HepG2 (cell line): ENCODE data around the gene LSM5. TPM values are rescaled to one million over a fixed set of nuclear protein-coding genes. Genes with fewer than 3 reads are reported as not detected.
A peak's percentile ranks its signal among the peaks of the same experiment; 100 is the strongest.

Source experiments
- CENPT ChIP-seq: sonication (generic); formaldehyde crosslinking; IDR thresholded peaks from 2 replicates; pipeline ENCODE4 v1.8.0; 2022; ENCODE audit warnings: low read depth, mild to moderate bottlenecking, moderate library complexity, missing genetic modification reagents
- GATAD1 ChIP-seq: IDR thresholded peaks from 2 replicates; pipeline ENCODE4 v1.6.1; 2016; ENCODE audit warnings: missing genetic modification reagents, missing compliant biosample characterization
- HOXA5 ChIP-seq: sonication (generic); formaldehyde crosslinking; IDR thresholded peaks from 2 replicates; pipeline ENCODE4 v1.4.0; 2020; ENCODE audit warnings: missing genetic modification reagents
- IKZF4 ChIP-seq: sonication (generic); formaldehyde crosslinking; IDR thresholded peaks from 2 replicates; pipeline ENCODE4 v1.5.1; 2020; ENCODE audit warnings: borderline replicate concordance, mild to moderate bottlenecking, low read depth, missing genetic modification reagents; ENCODE audit errors: not compliant biosample characterization
- MATR3 ChIP-seq: sonication (generic); formaldehyde crosslinking; IDR thresholded peaks from 2 replicates; pipeline ENCODE4 v1.4.0; 2020; ENCODE audit warnings: missing genetic modification reagents
- NFKBIZ ChIP-seq: IDR thresholded peaks from 2 replicates; pipeline ENCODE4 v1.6.1; 2018; ENCODE audit warnings: missing genetic modification reagents, missing compliant biosample characterization
- SMARCE1 ChIP-seq: fragments of 450-650 bp; IDR thresholded peaks from 2 replicates; pipeline ENCODE4 v1.6.1; 2017; ENCODE audit warnings: borderline replicate concordance
- ZNF160 ChIP-seq: sonication (generic); formaldehyde crosslinking; IDR thresholded peaks from 2 replicates; pipeline ENCODE4 v1.8.0; 2022; ENCODE audit warnings: mild to moderate bottlenecking, inconsistent platforms, missing genetic modification reagents
- ZNF224 ChIP-seq: sonication (generic); formaldehyde crosslinking; IDR thresholded peaks from 2 replicates; pipeline ENCODE4 v1.5.0; 2020; ENCODE audit warnings: mild to moderate bottlenecking, missing genetic modification reagents
- ZNF558 ChIP-seq: sonication (generic); formaldehyde crosslinking; IDR thresholded peaks from 2 replicates; pipeline ENCODE4 v1.9.0; 2022; ENCODE audit warnings: mild to moderate bottlenecking, missing genetic modification reagents, borderline replicate concordance
- ZNF563 ChIP-seq: sonication (generic); formaldehyde crosslinking; IDR thresholded peaks from 2 replicates; pipeline ENCODE4 v1.8.0; 2022; ENCODE audit warnings: mild to moderate bottlenecking, moderate library complexity, missing genetic modification reagents
- ZNF589 ChIP-seq: sonication (generic); formaldehyde crosslinking; conservative IDR thresholded peaks from 2 replicates; pipeline ENCODE4 v1.8.0; 2022; ENCODE audit warnings: mild to moderate bottlenecking, moderate library complexity, missing genetic modification reagents
- ZNF598 ChIP-seq: sonication (generic); formaldehyde crosslinking; IDR thresholded peaks from 2 replicates; pipeline ENCODE4 v1.5.1; 2020; ENCODE audit warnings: mild to moderate bottlenecking, missing genetic modification reagents, borderline replicate concordance
- ZNF713 ChIP-seq: sonication (generic); formaldehyde crosslinking; IDR thresholded peaks from 2 replicates; pipeline ENCODE4 v1.4.0; 2020; ENCODE audit warnings: mild to moderate bottlenecking, missing genetic modification reagents
- ZSCAN9 ChIP-seq: IDR thresholded peaks from 2 replicates; pipeline ENCODE4 v1.6.1; 2016; ENCODE audit warnings: borderline replicate concordance
- polyA plus RNA-seq, 8 experiments: library from polyadenylated mRNA; depleted of rRNA in 3 of 8; stranded (reverse) in 7 of 8; unstranded in 1 of 8; fragments of >200 nt; fragmentation: Illumina TruSeq in 4 of 8; extraction: Trizol in 4 of 8; gene quantifications; 2 replicates each; pipeline versions ENCODE4 v1.2.1 to v1.2.3, GENCODE V29; 2011 to 2016; ENCODE audit warnings: low read depth in 4 of 8, missing spikeins in 1 of 8, mixed read lengths in 1 of 8; ENCODE audit not compliant: insufficient read depth in 1 of 8
- total RNA-seq, 5 experiments: library from RNA; depleted of rRNA; stranded (reverse); fragments of >200 nt; fragmentation: Illumina TruSeq; extraction: Trizol; gene quantifications; 2 replicates each; pipeline ENCODE4 v1.2.3, GENCODE V29; 2016; ENCODE audit warnings: low read depth in 1 of 5
- TF ChIP-seq, protein P1 (sequence below): sonication (generic); formaldehyde crosslinking; IDR thresholded peaks from 2 replicates; pipeline ENCODE4 v1.4.0; 2020; ENCODE audit warnings: missing genetic modification reagents, borderline replicate concordance
- TF ChIP-seq, protein P2 (sequence below): sonication (generic); formaldehyde crosslinking; IDR thresholded peaks from 2 replicates; pipeline ENCODE4 v1.9.0; 2021; ENCODE audit warnings: missing genetic modification reagents, mild to moderate bottlenecking, borderline replicate concordance
- TF ChIP-seq, protein P3 (sequence below): sonication (generic); formaldehyde crosslinking; IDR thresholded peaks from 2 replicates; pipeline ENCODE4 v1.5.0; 2020; ENCODE audit warnings: mild to moderate bottlenecking, missing genetic modification reagents

The LSM5 gene
- total and polyA plus RNA-seq, 2 of the 13 experiments (the other 11 are each of a cell fraction or from before 2014, with no cell fraction given) = 30.3 to 183 TPM

DNA sequence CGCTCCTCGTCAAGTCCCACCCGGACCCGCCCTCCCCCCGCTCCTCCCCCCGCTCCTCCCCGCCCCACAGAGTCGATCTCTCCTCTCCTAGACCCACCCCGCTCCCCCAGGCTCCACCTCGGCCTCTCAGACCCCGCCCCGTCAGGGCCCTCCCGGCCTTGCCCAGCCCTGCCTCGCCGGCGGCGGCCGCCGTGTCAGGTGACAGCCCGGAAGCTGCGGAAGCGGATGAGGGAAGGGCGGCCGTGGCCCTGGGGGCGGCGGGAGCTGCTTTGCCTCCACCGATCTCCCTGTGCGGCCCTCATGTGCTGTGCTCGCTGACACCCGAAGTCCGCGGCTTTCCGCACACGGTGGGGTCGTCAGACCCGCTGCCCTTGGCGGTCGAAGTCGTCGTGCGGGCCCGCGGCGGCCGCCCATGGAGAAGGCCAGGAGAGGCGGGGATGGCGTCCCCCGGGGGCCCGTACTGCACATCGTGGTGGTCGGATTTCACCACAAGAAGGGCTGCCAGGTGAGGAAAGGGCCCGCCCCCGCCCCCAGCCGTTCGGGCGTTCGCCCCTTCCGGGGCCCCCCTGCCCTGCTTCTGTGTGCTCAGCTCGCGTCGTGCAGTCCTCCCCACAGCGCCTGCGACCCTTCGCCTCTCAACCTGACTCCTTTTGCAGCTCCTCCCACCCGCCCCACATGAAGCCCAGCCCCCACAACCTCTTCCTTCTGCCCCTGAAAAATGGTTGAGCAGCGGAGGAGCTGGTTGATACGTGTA, 5.3 kb upstream of the LSM5 start, which contains the start of gene AVL9 (continued):
- peak; percentile 57; the same call in 1 of the 2 replicates for TF ChIP-seq ZNF160
- no peak for TF ChIP-seq CENPT (CRISPR knock-in tag)
- no peak for TF ChIP-seq MATR3 (CRISPR knock-in tag)
- no peak for TF ChIP-seq ZNF589 (CRISPR knock-in tag)
- TF ChIP-seq, protein P1, sequence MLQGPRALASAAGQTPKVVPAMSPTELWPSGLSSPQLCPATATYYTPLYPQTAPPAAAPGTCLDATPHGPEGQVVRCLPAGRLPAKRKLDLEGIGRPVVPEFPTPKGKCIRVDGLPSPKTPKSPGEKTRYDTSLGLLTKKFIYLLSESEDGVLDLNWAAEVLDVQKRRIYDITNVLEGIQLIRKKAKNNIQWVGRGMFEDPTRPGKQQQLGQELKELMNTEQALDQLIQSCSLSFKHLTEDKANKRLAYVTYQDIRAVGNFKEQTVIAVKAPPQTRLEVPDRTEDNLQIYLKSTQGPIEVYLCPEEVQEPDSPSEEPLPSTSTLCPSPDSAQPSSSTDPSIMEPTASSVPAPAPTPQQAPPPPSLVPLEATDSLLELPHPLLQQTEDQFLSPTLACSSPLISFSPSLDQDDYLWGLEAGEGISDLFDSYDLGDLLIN (CRISPR knock-in tag) = 0 out of 2 replicates have a peak, but pooled peaks have one; percentile 73
- TF ChIP-seq NFKBIZ (CRISPR knock-in tag) = no peak
- no peak for TF ChIP-seq ZNF224
- TF ChIP-seq ZNF598 (CRISPR knock-in tag) = peak; percentile 50; the same call in 1 of the 2 replicates
- TF ChIP-seq, protein P2, sequence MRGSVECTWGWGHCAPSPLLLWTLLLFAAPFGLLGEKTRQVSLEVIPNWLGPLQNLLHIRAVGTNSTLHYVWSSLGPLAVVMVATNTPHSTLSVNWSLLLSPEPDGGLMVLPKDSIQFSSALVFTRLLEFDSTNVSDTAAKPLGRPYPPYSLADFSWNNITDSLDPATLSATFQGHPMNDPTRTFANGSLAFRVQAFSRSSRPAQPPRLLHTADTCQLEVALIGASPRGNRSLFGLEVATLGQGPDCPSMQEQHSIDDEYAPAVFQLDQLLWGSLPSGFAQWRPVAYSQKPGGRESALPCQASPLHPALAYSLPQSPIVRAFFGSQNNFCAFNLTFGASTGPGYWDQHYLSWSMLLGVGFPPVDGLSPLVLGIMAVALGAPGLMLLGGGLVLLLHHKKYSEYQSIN (CRISPR knock-in tag) = no peak
- TF ChIP-seq ZNF558 (CRISPR knock-in tag) = 0 out of 2 replicates have a peak, but pooled peaks have one; percentile 43
- TF ChIP-seq ZNF713 = no peak
- peak; percentile 89 for TF ChIP-seq ZSCAN9 (CRISPR knock-in tag)
- TF ChIP-seq, protein P3, sequence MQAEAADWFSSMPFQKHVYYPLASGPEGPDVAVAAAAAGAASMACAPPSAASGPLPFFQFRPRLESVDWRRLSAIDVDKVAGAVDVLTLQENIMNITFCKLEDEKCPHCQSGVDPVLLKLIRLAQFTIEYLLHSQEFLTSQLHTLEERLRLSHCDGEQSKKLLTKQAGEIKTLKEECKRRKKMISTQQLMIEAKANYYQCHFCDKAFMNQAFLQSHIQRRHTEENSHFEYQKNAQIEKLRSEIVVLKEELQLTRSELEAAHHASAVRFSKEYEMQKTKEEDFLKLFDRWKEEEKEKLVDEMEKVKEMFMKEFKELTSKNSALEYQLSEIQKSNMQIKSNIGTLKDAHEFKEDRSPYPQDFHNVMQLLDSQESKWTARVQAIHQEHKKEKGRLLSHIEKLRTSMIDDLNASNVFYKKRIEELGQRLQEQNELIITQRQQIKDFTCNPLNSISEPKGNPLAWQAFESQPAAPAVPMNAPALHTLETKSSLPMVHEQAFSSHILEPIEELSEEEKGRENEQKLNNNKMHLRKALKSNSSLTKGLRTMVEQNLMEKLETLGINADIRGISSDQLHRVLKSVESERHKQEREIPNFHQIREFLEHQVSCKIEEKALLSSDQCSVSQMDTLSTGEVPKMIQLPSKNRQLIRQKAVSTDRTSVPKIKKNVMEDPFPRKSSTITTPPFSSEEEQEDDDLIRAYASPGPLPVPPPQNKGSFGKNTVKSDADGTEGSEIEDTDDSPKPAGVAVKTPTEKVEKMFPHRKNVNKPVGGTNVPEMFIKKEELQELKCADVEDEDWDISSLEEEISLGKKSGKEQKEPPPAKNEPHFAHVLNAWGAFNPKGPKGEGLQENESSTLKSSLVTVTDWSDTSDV (CRISPR knock-in tag) = 0 out of 2 replicates have a peak, but pooled peaks have one; percentile 18
- TF ChIP-seq ZNF563 (CRISPR knock-in tag) = peak; percentile 89
- TF ChIP-seq IKZF4 = no peak
- no peak for TF ChIP-seq SMARCE1
- TF ChIP-seq GATAD1 (CRISPR knock-in tag) = peak; percentile 78
- TF ChIP-seq HOXA5 (CRISPR knock-in tag) = peak; percentile 83; the same call in 1 of the 2 replicates
